SH-SY5Y (cell line): ENCODE data around the gene ITPR1.

Experiments used
- GATA2 ChIP-seq: IDR thresholded peaks from 2 replicates; pipeline ENCODE4 v1.6.1; 2011; ENCODE audit warnings: mild to moderate bottlenecking, low read depth, low read length
- GATA3 ChIP-seq: IDR thresholded peaks from 2 replicates; pipeline ENCODE4 v1.6.1; 2011; ENCODE audit warnings: low read depth, mild to moderate bottlenecking, low read length, moderate library complexity

ITPR1 gene

DNA sequence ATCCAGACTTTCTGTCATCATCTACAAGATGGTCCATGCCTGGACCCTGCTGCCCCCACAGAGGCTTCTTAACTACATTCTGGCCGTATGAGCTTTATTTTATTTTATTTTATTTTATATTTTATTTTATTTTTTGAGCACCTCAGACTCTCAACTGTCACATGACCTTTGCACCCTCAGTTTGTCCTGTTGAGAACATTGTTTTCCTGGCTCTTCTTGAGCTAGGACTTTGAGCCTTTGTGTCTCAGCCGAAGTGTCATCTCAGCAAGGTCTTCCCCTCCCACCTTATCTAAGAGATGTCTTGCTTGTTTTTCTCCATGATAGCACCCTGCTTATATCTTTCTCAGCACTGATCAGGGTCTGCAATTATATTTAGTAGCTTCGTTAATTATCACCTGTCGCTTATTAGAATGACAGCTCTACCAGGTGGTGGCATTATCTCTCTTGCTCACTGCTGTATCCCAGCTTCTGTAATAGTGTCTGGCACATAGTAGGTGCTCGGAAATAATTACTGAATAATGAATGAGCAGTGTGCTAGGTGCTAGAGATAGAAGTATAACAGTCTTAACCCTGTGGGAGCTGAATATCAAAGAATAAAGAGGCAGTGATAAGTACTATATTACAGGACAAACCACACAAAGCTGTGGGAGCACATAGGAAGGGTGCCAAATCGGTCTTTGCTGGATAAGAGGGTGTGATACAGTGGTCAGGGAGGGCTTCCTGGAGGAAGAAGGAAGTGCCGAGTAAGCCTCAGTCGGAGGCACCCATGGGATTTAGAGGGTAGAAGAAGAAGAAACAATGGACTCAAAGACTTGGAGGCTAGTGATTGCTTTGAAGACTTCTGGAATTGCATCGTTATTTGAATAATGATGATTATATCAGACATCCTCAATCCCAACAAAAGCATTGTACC, 136.2 kb downstream of the ITPR1 start:
- no peak for TF ChIP-seq GATA2
- no peak for TF ChIP-seq GATA3

DNA sequence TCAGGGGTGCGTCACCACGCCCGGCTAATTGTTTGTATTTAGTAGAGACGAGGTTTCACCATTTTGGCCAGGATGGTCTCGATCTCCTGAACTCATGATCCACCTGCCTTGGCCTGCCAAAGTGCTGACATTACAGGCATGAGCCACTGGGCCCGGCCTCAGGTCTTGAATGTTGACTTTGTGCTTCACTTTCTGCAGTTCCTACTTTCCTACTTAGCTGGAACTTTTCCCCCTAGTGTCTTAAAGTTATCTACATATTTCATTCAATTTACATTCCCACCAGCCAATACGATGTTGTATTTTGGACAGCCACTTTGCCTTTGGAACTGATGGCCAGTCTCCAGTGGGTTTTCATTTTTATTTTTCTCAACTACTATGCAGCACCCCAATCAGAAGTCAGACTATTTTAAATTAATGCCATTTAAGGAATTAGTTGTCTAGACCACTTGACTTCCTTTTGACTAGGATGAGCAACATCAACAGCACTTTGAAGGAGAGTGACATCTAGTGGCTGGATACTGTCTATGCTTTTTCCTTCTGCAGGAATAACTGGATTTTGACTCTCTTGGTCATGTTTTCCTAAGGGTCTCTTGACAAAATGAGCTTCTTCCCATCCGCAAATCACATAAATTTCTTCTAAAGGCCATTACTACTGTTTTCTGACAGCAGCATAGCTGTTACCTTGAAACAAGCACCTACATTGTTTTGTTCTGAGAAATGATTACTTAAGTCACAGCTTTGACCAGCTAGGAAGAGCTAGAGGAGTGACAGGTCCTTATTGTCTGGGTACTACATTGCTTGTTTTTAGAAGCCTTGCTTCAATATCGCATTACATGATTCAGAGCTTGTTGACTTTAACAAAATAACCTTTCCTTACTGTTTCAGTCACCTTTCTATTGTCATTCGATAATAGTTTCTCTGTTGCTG, 140.2 kb downstream of the ITPR1 start:
- TF ChIP-seq GATA2 (no peak), GATA3 (no peak)

DNA sequence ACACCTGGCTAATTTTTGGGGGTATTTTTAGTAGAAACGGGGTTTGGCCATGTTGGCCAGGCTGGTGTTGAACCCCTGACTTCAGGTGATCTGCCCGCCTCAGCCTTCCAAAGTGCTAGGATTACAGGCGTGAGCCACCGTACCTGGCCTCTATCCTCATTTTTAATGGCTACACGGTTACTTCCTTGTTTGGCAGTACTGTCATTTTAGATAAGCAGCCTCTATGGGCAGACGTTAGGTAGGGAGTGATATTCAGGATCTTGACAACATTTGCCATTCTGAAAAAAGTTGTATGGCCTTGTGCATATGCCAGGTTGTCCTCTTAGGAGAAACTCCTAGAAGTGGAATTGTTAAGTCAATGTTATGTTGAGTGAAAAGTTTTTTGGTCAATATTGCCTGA, 141.7 kb downstream of the ITPR1 start:
- no peak for TF ChIP-seq GATA3
- no peak for TF ChIP-seq GATA2

DNA sequence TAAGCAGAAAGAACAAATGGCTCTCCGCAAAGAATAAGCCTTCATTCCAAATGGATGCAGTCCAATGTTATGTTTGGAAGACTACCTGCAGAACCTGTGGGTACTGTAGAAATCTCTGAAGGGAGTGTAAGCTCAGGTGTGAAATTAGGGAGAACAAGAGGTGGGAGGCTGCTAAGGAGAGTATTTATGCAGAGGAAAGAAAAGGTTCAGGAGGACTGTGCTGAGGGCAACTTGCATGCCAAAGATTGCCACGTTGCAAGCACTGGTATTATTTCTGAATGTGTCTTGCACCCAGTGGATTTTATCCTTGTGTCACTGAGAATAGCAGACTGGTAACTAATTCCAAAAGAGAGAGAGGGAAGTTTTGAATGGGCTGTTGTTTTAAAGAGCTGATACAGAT, 144.1 kb downstream of the ITPR1 start:
- TF ChIP-seq GATA3 = no peak
- no peak for TF ChIP-seq GATA2

DNA sequence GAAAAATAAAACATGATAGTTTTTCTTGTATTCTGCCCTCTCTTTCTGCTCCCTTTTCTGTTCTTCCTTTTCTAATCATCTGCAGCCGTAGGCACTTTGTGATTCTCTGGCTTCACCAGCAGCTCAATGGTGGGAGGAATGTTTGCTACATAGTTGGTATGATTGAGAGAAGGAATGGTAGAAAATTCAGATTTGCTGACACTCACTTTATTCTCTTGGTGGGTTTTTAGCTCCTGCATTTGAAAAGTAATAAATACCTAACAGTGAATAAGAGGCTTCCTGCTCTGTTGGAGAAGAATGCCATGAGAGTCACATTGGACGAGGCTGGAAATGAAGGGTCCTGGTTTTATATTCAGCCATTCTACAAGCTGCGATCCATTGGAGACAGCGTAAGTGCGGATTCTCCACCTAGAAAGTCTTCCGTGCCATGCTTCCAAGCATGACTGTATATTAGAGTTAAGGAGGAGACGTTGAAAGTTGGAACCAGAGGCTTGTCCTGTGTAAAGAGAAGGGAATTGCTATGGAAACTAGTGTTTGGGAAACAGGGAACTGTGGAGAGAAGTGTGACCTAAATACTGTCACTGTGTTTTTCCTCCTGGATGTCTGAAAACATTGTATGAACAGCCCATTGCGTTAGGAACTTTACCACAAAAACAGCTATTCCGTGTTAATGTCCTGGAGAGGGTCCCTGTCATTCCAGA, 148.9 kb downstream of the ITPR1 start:
- no peak for TF ChIP-seq GATA2
- no peak for TF ChIP-seq GATA3

DNA sequence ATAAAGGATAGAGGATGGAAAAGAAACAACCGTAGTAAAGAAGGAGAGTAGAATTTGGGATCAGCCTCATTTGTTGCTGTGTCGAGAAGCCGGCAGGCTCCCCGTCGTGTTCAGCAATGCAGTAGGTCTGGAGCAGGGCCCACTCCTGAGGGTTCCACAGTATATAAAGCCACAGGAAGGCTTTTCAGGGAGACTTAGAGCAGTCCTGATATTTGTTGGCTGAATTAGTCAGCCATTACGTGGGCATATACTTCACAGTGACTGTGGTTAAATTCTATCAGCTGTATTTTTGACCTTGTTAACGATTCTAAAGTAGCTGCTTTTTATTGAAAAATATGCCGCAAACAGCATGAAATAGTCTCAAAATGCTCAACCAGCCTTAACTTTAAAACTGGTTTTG, 149.5 kb downstream of the ITPR1 start:
- TF ChIP-seq GATA3 (no peak), GATA2 (no peak)

DNA sequence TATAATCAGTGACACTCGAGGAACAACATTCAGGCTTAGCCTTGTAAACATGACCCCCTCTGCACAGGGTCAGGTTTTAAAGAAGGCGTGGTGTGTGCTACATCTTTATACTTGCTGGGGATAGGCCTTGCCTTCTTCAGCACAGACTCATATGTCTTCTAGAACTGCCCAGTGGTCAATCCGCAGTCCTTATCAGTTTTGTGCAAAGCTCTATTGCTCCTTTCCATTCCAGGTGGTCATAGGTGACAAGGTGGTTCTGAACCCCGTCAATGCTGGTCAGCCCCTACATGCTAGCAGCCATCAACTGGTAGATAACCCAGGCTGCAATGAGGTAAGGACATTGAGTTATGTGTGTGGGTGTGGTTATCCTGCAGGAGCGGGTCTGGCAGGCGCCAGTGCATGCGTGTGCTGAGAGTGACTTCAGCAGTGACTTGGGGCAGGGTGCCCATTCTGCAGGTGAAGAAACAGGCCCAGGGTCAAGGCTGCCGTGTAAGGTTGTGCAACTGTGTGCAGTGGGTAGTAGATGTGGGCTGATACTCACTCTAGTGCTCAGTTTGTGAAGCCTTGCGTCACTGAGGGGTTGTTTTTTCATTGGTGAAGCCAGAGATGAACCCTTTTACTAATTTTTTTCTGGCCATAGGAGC, 150.9 kb downstream of the ITPR1 start:
- TF ChIP-seq GATA2 (no peak), GATA3 (no peak)

DNA sequence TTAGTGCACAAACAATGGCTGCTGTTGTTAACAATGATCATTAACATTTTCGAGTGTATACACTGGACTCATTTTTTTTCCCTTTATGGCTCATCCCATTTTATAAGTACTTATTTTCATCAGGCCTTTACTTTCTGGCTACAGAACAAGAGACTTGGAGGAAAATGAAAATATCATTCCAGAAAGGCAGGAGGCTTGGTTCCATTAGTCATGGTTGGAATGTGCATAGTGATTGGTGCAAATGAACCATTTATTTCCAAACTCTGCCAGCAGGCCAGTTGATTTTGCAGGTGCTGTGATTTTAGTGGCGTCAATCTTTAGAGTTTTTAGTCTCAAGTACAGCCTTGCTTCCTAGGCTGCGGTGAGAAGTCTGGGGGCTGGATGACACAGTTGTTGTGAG, 151.8 kb downstream of the ITPR1 start:
- no peak for TF ChIP-seq GATA3

DNA sequence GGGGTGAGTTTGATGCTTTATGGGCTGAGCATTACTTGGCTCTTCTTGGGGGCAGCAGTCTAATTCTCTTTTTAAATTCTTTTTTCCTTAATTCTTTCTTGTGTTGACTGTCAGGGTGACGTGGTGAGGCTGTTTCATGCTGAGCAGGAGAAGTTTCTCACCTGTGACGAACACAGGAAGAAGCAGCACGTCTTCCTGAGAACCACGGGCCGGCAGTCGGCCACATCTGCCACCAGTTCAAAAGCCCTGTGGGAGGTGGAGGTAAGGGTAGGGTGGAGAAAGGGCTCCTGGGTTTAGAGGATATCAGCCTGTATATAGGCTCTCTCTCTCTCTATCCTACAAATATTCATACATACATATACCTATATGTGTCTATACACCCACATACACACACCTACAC, 152.3 kb downstream of the ITPR1 start:
- TF ChIP-seq GATA3 (no peak), GATA2 (no peak)

DNA sequence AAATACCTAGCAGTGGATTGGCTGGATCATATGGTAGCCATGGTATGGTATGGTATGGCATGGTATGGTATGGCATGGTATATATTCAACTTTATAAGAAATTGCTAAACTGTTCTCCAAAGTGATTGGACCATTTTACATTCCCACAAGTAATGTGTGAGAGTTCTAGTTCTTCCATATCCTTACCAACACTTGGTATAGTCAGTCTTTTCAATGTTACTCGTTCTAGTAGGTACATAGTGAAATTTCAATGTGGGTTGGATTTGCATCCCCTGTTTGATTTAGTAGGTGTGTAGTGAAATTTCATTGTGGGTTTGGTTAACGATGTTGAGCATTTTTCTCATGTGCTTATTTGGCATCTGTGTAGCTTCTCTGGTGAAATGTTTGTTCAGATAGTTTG, 154.3 kb downstream of the ITPR1 start:
- no peak for TF ChIP-seq GATA3
- no peak for TF ChIP-seq GATA2

DNA sequence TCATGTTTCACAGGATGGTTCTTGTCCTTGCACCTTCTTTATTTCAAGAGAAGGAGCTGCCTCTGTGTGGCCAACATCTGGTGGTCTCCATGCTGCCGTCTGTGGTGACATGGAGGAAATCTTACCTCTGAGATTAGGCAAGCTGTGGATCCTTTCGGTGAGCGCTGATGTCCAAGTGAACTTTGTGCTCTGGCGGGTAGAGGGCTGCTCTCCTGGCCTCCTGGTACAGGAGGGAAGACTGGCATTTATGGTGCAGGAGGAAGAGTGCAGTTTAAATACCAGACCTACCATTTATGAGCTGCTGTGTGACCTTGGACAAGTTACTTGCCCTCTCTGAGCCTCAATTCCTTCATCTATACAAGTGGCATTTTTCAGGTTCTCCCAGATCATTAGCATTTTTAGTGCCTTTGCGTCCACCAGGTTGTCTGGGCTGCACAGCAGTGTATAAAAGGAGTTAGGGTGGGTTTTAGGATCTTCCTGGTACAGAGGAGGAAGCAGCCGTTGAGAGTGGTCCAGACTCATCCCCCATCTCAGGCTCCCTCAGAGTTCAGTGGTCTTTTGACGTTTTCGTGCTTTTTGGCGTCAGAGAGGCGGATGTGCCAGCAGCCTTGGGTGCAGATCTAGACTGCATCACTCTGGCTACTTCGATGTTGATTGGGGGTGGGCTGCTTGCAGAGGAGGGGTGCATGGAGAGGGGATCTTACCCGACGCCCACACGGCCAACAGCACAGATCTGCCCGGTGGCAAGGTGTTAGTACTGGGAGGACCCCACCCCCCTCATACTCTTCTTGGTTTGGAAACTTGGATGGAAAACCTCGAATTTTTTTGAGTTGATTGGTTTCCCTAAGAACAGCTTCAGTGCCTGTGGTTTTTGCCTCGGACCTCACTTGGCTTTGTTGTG, 162.2 kb downstream of the ITPR1 start:
- TF ChIP-seq GATA2 = no peak
- TF ChIP-seq GATA3 = no peak

DNA sequence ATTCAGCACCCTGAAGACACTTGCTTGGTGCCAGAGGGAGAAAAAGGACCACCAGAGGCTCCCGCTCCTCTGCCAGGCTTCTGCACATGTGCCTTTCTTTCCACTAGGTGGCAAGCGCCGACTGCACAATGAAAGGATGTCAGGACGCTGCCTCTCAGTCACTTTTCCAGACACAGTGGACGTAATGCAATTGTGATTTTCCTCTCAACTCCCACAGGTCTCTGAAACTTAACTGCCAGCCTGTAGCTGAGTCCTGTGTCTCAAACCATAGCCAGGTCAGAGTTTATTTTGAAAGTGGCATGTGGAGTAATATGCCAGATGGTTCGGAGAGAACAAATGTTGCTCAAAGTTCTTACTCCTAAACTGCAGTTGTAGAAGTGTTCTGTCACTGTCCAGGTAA, 162.9 kb downstream of the ITPR1 start:
- TF ChIP-seq GATA2 = no peak
- TF ChIP-seq GATA3 = no peak
